AML-193 (cell line): ENCODE results near the gene BHLHE40.
A peak's percentile ranks its signal among the peaks of the same experiment; 100 is the strongest.
"Not testable (repeated sequence)": the region's sequence is repeated elsewhere in the genome, so short reads cannot be mapped to it uniquely, and the experiment has no call there.

ENCODE experiments used
- DNase-seq, 2 experiments: peaks; one replicate each; lab custom pipeline; 2025; lab: John Stamatoyannopoulos, UW

Gene BHLHE40

GRCh38 chr3:4961865-4962264 is 17.4 kb upstream of the BHLHE40 start:
- not testable (repeated sequence) for DNase-seq

- DNase-seq, result no peak
These were observed 15.3 kb upstream of the BHLHE40 start for GRCh38 chr3:4963669-4964570.

- DNase-seq, result not testable (repeated sequence)
These were observed 13.2 kb upstream of the BHLHE40 start for GRCh38 chr3:4966006-4966405.

DNA sequence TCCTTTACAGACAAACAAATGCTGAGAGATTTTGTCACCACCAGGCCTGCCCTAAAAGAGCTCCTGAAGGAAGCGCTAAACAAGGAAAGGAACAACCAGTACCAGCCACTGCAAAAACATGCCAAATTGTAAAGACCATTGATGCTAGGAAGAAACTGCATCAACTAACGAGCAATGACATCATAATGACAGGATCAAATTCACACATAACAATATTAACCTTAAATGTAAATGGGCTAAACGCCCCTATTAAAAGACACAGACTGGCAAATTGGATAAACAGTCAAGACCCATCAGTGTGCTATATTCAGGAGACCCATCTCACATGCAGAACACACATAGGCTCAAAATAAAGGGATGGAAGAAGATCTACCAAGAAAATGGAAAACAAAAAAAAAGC is 11.6 kb upstream of the BHLHE40 start:
- not testable (repeated sequence) for DNase-seq

DNA sequence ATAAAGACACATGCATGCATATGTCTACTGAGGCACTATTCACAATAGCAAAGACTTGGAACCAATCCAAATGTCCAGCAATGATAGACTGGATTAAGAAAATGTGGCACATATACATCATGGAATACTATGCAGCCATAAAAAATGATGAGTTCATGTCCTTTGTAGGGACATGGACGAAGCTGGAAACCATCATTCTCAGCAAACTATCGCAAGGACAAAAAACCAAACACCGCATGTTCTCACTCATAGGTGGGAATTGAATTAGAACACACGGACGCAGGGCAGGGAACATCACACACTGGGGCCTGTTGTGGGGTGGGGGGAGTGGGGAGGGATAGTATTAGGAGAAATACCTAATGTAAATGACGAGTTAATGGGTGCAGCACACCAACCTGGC is 7.8 kb upstream of the BHLHE40 start:
- not testable (repeated sequence) for DNase-seq

- DNase-seq, result no peak
These were observed 7.4 kb upstream of the BHLHE40 start for GRCh38 chr3:4971838-4972237.

GRCh38 chr3:4972652-4973643 is 6.3 kb upstream of the BHLHE40 start:
- no peak for DNase-seq

GRCh38 chr3:4974154-4974553 is 5.1 kb upstream of the BHLHE40 start:
- no peak for DNase-seq

- DNase-seq, result peak; percentile 94 to 97
These were observed 3.1 kb upstream of the BHLHE40 start for GRCh38 chr3:4976109-4976508.

DNA sequence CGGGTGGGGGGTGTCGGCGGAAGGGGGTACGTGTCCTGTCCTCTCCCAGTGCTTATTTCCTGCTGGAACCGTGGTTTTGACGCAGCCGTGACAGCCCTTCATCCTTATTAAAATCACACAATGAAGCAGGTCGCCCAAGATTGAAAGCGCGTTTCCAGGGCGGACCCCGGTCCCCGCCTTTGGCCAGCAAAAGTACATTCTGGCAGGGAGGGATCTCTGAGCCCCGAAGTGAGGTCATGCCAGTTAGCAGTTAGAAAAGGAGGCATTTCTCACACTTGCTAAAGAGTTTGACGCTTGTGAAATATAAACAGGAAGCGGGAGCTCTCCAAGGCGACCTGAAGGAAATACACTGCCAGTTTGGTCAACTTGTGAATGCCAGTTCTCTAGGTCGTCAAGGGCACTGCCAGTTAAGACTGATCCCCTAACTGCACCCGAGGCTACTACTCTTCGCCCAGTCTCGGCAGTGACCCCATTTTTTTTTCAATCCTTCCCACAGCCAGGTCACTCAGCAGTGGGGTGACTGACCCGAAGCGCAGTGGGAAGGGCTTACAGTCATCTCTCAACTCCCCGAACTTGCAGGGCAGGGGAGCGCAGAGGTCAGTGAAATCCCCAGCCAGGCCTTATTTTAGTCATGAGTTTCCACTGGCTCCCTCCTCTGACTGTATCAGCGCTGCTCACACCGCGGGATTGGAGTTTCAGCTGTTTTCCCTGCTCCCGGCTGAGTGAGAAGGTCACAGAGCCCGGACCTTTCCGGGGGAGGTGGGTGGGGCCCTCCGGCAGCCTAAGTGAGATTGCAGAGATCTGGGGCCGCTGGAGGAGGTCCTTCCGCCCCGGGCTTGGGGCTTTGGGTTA is 2.0 kb upstream of the BHLHE40 start:
- peak; percentile 100 for DNase-seq

DNA sequence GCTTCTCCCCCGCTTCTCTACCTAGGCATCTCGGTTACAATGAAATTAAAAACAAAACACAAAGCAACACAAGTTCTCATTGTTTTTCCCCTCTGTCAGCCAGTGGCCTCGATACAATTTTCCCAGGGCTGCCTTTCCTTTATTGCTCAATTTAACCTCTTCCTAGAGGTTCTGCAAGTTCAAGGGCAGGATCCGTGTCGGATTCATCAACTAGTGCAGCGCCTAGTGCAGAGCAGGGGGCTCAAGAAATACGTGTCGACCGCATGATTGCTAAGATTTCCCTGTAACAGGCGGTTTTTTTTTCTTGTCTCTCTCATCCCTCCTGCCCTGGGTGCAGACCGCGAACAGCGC is 1.4 kb upstream of the BHLHE40 start:
- DNase-seq, result peak in 1 of 2 experiments; percentile 82

DNA sequence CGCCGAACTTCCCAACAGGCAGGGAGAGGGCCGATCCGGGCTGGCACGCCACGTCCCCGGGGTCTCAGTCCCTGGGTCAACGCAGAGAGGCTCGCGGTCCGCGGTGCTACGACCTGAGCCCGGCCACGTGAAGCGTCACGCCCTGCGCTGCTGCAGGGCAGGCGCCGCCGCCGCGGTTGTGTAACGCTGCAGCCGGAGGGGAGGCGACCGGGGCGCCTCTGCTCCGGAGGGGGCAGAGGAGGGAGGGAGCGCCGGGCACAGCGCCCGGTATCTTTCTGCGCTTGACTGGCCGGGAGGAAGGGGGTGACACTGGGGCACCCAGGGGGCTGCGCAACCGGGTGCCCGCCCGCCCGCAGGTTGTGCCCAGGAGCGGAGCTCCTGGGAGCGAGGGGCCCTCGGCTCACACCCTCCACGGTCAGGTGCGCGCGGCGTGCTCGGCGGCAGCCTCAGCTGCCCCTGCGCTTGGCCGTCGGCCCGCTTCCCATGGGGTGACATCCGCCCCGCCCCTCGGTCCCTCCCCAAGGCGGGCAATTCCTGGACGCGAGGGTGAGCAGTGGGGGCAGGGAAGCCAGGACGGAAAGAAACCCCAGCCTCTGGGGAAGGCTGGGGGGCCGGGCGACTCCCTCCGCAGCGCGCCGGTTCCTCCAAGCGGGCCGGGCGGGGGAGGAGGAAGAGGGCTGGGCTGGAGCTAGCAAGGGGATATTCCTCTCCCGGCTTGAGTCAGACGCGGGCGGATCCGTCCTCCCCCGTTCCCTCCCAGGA is 852 bp upstream of the BHLHE40 start:
- DNase-seq, result peak; percentile 97 to 98

DNA sequence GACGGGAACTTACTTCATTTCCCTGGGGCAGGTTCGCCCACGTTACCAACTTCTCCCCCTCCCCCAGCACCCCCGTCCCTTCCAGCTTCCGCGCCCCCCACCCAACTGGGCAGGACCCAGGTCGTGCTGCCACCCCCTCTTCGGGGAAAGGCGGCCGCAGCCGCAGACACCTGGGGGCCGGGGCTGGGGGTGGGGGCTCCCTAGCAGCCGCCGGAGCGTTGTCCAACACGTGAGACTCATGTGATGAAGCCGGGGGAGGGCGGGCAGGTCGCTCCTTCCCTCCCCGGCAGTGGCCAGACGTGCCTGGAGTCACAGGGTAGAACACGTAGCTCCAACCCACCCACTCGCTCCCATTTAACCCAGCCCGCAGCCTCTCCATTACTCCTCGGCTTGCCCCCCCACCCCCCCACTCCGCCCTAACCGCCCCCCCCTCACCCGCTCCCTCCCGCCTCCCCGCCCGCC is 240 bp upstream of the BHLHE40 start:
- DNase-seq, result peak; percentile 98

GRCh38 chr3:4980229-4981203 is 1.3 kb downstream of the BHLHE40 start:
- DNase-seq, result peak; percentile 93 to 96

DNA sequence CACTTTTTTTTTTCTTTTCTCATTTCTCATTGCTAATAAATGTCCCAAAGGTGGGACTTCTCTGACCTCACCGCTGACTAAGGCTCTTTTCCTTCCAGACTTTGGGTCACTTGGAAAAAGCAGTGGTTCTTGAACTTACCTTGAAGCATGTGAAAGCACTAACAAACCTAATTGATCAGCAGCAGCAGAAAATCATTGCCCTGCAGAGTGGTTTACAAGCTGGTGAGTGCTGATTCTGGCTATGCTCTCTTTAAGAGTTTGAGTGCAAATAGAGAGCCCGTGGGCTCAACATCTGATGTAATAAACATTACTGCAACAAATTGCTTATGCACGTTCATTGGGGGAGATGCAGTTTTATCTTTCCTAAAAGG is 2.0 kb downstream of the BHLHE40 start:
- peak; percentile 64 to 69 for DNase-seq

DNA sequence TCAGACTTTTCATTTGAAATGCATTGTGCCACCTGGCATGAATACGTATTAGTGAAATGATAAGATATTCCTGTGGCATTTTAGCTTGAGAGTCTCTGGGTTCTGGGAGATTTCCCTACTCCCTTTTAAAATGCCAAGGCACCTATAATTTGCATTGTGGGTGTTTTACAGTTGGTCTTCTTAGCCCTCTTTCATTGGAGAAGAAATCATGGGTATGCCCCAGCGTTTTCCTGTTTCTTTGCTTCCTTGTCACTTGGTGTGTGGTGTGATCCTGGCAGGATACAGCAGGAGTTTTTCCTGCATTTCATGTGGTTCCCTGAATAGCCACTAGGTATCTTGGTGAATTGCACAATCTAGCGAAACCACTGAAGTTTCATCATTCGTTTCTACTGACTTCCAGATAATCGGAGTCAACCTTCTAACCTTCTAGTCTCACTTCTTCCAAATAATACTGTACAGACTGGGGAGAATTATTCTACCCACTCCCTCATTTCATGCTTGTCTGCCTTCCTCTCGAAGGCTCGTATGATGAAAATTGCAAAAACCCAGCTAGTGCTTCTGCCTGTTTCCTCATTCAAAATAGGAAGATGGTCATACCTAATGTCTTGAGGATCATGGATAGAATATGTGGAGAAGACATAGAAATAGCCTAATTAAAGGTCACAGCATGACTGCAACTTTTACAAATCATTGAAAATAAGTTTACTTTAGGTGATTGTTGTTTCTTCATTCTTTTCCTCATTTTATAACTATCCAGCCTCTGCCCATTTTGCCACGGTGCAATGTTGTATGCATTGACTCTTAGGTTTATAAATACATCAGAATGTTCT is 2.6 kb downstream of the BHLHE40 start:
- peak; percentile 72 to 75 for DNase-seq

- DNase-seq, result no peak
These were observed 3.8 kb downstream of the BHLHE40 start for GRCh38 chr3:4982773-4983738.
